ENCODE data around the gene HNRNPA0.

The HNRNPA0 gene

GRCh38 chr5:137754961-137755762 is 999 bp upstream of the HNRNPA0 start:
- no peak for DNase-seq (ENCODE audit: low read depth)

- no peak for DNase-seq (ENCODE audit: low read depth)
These were observed 424 bp downstream of the HNRNPA0 start for GRCh38 chr5:137753691-137754187.

- DNase-seq (ENCODE audit: low read depth) = no peak
These were observed 1.1 kb downstream of the HNRNPA0 start for GRCh38 chr5:137752905-137753690.

GRCh38 chr5:137751869-137752491 is 2.2 kb downstream of the HNRNPA0 start:
- DNase-seq (ENCODE audit: low read depth) = no peak

GRCh38 chr5:137750436-137750835 is 3.7 kb downstream of the HNRNPA0 start:
- no peak for DNase-seq (ENCODE audit: low read depth)

- DNase-seq (ENCODE audit: low read depth) = no peak
These were observed 6.3 kb downstream of the HNRNPA0 start for GRCh38 chr5:137747848-137748247.

GRCh38 chr5:137743031-137743640 is 11.0 kb downstream of the HNRNPA0 start:
- peak; percentile 48 for DNase-seq (ENCODE audit: low read depth)

GRCh38 chr5:137741718-137742117 is 12.4 kb downstream of the HNRNPA0 start:
- no peak for DNase-seq (ENCODE audit: low read depth)

- no peak for DNase-seq (ENCODE audit: low read depth)
These were observed 14.4 kb downstream of the HNRNPA0 start for GRCh38 chr5:137739737-137740136.

GRCh38 chr5:137738947-137739346 is 15.2 kb downstream of the HNRNPA0 start:
- no peak for DNase-seq (ENCODE audit: low read depth)

GRCh38 chr5:137737349-137738131 is 16.6 kb downstream of the HNRNPA0 start:
- DNase-seq (ENCODE audit: low read depth) = no peak

GRCh38 chr5:137736496-137736895 is 17.7 kb downstream of the HNRNPA0 start:
- DNase-seq (ENCODE audit: low read depth) = no peak

GRCh38 chr5:137735555-137736284 is 18.4 kb downstream of the HNRNPA0 start, which contains the start of gene KLHL3:
Gene KLHL3 (minus strand): TSS chr5:137736089. CDS start chr5:137735646, 443 bp downstream.
- no peak for DNase-seq (ENCODE audit: low read depth)

- no peak for DNase-seq (ENCODE audit: low read depth)
These were observed 19.1 kb downstream of the HNRNPA0 start for GRCh38 chr5:137734962-137735554.

- no peak for DNase-seq (ENCODE audit: low read depth)
These were observed 19.8 kb downstream of the HNRNPA0 start for GRCh38 chr5:137734331-137734730.

- DNase-seq (ENCODE audit: low read depth) = no peak
These were observed 20.2 kb downstream of the HNRNPA0 start for GRCh38 chr5:137733922-137734321.

GRCh38 chr5:137733006-137733405 is 21.2 kb downstream of the HNRNPA0 start:
- no peak for DNase-seq (ENCODE audit: low read depth)

GRCh38 chr5:137731176-137731575 is 23.0 kb downstream of the HNRNPA0 start:
- DNase-seq (ENCODE audit: low read depth) = no peak

- no peak for DNase-seq (ENCODE audit: low read depth)
These were observed 23.8 kb downstream of the HNRNPA0 start for GRCh38 chr5:137730336-137730735.

GRCh38 chr5:137728048-137728447 is 26.1 kb downstream of the HNRNPA0 start:
- DNase-seq (ENCODE audit: low read depth) = no peak

Measured in stimulated activated CD8-positive, alpha-beta memory T cell treated with anti-CD3 and anti-CD28 coated beads, Interleukin-12 subunit alpha, Interleukin-12 subunit beta, amount 100 ng/mL, for 1 hour (primary cell).